T47D (cell line): ENCODE results near the gene DCAKD.
"Not testable (repeated sequence)": the region's sequence is repeated elsewhere in the genome, so short reads cannot be mapped to it uniquely, and the experiment has no call there.

Experiments
- DNase-seq, 2 experiments: peaks; one replicate each; pipeline versions ENCODE4 v3.0.0 to v3.0.0-alpha.2; 2011 to 2012; ENCODE audit warnings: low read depth in 1 of 2, low spot score in 1 of 2
- JUND ChIP-seq: IDR thresholded peaks from 2 replicates; pipeline ENCODE4 v1.6.1; 2012; ENCODE audit warnings: low read depth
- in situ Hi-C: cut with HindIII; loops from 2 replicates; pipeline ENCODE4 v1.10.0; 2016; ENCODE audit warnings: low sequenced_read_pairs, low pct_unique_long_range_greater_than_20kb

Gene DCAKD

DNA sequence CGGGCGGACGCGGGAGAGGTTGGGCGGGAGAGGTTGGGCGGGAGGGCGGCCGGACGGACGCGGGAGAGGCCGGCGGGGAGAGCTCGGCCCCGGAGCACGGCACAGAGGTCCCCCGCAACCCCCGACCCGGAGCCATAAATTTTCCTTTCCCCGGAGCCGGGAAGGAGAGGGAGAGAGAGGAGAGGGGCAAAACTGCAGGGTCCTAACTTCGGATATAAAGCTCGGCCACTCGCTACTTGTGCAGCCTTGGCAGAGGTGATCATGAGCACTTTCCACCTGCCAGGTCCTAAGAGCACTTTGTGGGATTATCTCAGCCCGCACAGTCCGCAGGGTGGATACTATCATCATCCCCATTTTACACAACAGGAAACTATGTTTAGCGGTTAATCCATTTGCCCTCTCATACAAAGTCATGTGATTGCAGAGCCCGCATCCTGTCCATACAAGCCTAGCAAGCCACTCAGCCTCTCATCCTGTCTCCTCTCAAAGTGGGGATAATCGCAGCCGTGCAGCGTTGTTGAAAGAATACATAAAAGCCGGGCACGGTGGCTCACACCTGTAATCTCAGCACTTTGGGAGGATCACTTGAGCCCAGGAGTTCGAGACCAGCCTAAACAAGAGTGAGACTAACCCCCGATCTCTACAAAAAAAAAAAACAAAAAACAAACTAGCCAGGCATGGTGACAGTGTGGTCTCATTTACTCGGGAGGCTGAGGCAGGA is 780 bp upstream of the DCAKD start:
- DNase-seq: peak in 1 of 2 experiments; percentile 39
- in situ Hi-C loops: no loop called here
- TF ChIP-seq JUND: no peak

DNA sequence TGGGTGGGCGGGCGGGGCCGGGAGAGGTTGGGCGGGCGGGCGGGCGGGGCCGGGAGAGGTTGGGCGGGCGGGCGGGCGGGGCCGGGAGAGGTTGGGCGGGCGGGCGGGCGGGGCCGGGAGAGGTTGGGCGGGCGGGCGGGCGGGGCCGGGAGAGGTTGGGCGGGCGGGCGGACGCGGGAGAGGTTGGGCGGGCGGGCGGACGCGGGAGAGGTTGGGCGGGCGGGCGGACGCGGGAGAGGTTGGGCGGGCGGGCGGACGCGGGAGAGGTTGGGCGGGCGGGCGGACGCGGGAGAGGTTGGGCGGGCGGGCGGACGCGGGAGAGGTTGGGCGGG is 254 bp upstream of the DCAKD start:
- in situ Hi-C loops, DNase-seq: not testable (repeated sequence)

DNA sequence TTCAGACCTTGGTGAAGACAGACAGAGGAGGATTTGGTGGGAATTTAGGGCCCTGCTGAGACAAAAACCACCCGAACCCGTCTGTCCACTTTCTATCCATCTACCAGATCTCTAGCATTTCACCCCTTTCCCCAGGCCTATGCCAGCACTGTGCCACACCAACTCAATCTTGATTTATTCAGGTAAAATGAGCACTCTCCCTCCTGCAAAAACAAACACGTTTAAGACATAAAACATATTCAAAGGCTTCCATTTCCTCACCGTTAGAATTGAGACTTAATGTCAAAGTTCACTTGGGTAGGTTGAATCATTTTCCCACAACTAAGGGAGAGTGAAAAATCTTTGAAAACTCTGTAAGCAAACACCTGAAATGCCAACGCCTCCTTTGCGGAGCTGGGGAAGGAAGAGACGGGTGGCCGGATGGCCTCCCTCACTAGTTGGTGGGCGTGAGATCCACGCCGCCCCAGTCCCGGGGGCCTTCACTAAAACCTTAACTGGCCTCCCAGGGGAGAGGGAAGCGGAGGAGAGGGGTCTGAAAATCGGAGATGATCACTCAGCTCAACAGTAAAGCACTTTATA is 862 bp downstream of the DCAKD start:
- peak in 1 of 2 experiments; percentile 88 for DNase-seq
- in situ Hi-C loops: no loop called here
- TF ChIP-seq JUND: no peak

DNA sequence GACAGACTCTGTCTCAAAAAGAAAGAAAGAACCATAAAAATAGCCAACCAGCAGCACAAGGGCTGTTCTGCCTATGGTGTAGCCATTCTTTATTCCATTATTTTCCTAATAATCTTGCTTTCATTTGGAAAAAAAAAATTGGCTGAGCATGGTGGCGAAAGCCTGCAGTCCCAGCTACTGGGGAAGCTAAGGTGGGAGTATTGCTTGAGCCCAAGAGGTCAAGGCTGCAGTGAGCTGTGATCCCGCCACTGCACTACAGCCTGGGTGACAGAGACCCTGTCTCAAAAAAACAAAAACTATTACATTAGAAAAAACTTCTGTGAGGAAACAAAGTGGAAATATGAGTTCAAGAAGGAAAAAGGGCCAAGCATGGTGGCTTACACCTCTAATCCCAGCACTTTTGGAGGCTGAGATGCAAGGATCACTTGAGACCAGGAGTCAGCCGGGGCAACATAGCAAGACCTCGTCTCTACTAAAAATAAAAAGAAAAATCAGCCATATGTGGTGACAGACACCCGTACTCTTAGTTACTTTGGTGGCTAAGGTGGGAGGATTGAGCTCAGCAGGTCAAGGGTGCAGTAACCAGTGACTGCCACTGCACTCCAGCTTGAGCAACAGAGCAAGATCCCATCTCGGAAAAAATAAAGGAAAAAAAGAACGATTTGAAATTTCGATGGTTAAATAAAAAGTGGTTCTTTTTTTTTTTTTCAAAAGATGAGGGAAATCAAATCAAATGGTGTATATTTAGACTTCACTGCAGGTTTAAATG is 2.5 kb downstream of the DCAKD start:
- DNase-seq: no peak
- in situ Hi-C loops: no loop called here
- TF ChIP-seq JUND: no peak

DNA sequence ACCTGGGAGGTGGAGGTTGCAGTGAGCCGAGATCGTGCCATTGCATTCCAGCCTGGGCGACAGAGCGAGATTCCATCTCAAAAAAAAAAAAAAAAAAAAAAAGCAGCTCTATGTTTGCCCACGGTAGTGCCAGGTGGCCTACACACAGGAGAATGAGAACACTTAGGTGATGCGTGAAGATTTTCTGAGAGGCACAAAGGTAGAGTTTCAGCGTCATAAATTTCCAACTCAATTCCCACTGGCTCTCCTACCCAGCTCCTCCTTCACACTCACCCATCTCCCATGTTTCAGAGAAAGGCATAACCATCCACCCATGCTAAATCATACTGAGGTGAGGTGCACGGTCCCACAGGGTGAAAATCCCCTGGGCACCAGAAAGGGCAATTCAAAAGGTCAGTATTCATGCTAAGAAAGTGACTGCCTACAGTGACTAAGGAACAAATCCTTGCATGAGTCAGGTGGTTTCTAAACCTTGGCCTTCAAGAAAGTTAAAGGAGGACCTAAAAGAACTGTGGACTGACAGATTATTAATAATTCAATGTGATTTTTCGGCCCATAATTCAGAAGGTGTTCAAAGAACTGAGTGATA is 4.8 kb downstream of the DCAKD start:
- TF ChIP-seq JUND: no peak
- in situ Hi-C loops: no loop called here
- DNase-seq: peak in 1 of 2 experiments; percentile 60

DNA sequence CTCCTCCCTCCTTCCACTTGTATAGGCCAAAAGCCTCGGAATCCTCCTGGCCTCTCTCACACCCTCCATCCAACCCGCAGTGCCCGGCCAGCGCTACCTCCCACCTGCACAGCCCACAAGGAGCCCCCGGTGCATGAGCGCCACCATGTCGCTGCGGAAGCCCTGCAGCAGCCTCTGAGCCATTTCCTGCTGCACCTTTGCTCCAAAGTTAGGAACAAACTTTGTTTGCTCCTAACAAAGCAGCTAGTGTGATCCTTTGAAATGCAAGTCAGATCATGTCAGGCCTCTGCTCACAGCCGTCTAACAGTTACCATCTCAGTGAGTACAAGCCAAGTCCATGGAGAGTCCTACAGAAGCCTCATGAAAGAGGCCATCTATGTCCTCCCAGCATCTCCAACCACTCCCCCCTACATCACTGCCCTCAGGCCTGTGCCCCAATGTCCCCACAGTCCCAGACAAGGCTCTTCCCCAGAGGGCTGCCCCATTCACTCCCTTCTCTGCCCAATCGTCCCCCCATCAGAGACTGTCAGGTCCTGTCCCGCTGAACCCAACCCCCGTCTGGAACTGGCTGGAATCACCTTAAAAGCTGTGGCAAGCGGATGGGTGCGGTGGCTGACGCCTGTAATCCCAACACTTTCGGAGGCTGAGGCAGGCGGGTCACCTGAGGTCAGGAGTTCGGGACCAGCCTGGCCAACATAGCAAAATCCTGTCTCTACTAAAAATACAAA is 7.5 kb downstream of the DCAKD start:
- no peak for TF ChIP-seq JUND
- in situ Hi-C loops: no loop called here
- peak in 1 of 2 experiments; percentile 56 for DNase-seq

DNA sequence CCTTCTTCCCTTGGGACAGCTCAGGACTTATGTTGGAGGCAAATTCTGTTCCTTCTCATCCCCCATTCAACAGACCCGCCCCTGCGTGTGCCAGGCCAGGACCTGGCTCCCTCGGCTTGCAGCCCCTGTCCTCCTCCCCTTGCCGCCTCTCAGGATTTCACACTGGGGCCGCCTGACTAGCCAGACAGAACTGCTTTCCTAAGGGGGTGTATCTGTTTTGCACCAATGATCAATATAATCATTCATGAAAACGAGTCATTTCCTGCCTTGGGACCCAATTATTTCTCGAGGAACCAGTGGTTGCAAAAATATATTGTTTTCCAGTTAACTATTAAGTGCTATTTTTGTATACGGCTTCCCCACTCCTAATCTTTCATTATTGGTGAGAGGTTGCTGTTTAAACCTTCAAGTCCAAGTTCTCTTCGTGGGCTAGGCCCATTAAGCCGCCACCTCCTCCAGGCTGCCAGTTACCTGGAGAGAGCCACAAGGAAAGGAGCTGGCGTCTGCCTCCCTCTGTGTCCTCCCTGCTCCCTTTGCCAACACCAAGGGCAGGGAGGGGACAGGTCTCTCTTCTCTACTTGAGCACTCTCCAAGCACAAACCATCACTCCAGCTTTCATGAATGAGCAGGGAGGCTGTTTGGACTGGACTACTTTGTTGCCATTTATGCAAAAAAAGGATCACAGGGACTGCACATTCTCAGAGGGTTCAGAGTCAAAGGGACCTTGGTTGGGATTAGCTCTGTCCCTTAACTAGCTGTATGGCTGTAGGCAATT is 8.9 kb downstream of the DCAKD start:
- no peak for TF ChIP-seq JUND
- in situ Hi-C loops: no loop called here
- no peak for DNase-seq

DNA sequence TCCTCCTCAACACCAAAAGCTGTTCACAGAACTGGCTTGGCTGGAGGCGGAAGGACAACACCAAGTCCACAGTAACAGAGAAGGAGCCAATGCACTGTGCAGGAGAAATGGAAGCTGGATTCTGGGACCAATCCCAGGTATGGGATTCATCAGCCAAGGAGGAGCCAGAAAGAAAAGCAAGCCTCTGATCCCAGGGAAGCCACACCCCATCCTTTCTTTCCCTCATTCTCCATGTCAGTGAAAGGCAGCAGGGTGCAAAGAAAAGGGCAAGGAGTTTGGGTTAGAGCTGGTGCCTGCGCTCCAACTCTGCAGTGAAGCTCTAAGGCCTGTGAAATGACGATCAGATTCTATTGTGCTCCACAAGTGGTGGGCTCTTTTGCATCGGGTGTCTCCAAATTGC is 11.0 kb downstream of the DCAKD start:
- peak in 1 of 2 experiments; percentile 80 for DNase-seq
- TF ChIP-seq JUND: no peak
- in situ Hi-C loops: no loop called here

DNA sequence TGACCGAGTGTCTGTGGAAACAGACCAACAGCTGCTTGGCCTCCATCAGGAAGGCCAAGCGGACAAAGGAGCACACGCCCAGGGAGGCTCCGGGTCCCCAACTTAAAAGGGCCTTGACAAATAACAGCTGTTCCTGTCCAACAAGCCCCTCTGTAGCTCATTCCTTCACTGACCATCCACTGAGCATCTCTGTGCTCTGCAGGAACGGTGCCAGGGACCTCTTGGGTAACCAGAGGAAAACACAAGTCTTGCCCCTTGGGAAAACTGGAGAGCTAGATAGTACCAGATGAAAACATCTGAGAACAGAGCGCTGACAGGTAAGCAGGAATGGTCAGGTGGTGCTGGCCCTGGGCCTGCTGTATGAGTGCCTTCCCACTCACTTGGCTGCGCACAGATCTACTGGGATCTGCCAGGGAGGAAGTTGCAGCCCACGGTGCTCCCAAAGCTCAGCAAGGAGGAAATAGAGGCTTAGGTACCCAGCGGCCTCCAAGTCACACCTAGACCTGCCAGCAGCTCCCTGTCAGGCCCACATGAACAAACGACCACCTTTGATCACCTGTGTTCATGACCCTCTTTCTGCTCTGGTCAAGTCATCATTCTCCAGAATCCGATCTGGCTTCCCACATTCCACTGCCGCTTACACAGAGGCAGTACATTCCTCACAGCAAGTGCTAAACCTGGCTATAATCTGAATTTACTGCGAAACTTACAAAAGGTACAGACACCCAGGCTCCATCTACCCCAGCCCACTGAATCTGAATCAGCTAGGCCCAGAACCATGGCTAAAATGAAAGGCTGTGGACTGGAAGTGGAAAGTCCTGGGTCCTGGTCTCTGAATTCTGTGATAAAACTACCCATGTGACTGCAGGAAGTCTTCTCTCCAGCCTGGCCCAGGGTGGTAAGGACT is 12.5 kb downstream of the DCAKD start:
- DNase-seq: no peak
- in situ Hi-C loops: no loop called here
- TF ChIP-seq JUND: no peak

DNA sequence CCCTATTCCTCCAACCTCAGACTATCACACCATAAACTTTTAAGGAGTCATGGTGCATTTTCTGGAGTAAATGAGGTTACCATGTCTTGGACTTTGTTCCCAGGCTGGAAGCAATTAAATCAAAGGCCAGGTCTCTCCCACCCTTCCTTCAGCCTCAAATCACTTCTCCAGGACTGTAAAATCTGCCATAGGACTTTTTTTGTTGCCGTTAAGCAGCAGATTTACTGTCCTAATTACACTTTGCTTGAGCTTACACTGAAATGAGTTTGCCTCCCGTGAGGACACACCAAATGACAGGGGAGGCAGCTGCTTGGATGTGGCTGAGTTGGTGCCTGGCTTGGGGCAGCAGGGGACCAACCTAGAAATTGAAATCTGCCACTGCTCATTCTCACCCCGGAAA is 14.7 kb downstream of the DCAKD start:
- in situ Hi-C loops: no loop called here
- no peak for DNase-seq
- TF ChIP-seq JUND: no peak

DNA sequence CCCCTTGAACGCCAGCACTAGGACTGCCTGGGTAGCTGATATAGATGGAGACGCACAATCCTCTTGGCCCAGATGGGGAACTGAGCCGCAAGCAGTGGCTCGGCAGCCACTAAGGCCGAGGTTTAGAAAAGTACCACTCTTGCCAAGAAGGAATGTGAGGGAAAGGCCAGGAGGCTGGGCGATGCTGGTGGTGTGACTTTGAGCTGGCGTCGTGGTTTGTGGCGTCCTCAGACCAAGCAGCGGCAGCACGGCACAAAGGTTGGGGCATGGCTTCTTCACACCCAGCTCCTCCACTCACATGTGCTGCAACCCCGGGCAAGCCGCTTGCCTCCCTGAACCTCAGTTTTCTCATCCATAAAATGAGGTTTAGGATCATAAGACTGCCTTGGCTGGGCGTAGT is 15.6 kb downstream of the DCAKD start:
- in situ Hi-C loops: no loop called here
- DNase-seq: no peak
- TF ChIP-seq JUND: no peak
